HG03025 (cell line): Measurements from ENCODE around the gene LPIN2.

Experiments
- ATAC-seq: cut with Tn5 transposase; IDR thresholded peaks from one replicate; pipeline ENCODE4 v1.9.1; 2021; ENCODE audit warnings: mild to moderate bottlenecking, moderate library complexity; ENCODE audit not compliant: unreplicated experiment, low FRiP score

The LPIN2 gene

GRCh38 chr18:2984703-2985261 lies 28.2 kb downstream of the LPIN2 start:
- no peak for ATAC-seq

DNA sequence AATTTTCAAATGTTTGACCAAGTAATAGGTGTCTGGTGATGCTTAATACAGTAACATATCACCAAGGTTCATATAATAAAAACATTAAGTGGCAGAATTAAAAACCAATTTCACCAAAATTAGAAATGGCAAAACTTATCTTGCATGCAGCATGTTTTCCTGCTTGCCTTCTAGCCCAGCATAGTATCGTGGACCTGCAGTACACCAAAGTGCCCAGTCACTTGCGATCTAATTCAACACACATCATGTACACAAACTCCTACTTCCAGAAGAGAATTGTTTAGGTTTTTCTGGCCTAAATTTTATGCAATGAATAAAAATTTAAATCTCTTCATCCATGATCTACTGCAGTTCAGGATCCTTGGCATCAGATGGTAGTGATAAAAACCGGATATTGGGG lies 28.9 kb downstream of the LPIN2 start:
- no peak for ATAC-seq

DNA sequence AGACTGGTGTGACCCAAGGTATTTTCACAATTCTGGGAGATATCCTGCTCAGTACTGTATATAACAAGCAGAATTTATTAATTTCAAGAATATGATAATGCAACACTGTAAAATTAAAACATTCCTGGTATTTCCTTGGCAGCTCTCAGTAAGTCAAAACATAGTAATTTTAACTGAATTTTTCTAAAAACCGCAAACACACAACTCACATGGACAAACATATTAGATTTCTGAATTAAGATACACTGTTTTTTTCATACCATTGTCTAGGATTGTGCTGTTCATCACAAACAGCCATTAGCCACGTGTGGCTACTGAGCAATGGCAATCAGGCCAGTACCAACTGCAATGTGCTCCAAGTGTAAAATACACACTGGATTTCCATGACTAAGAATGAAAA lies 29.6 kb downstream of the LPIN2 start:
- no peak for ATAC-seq

DNA sequence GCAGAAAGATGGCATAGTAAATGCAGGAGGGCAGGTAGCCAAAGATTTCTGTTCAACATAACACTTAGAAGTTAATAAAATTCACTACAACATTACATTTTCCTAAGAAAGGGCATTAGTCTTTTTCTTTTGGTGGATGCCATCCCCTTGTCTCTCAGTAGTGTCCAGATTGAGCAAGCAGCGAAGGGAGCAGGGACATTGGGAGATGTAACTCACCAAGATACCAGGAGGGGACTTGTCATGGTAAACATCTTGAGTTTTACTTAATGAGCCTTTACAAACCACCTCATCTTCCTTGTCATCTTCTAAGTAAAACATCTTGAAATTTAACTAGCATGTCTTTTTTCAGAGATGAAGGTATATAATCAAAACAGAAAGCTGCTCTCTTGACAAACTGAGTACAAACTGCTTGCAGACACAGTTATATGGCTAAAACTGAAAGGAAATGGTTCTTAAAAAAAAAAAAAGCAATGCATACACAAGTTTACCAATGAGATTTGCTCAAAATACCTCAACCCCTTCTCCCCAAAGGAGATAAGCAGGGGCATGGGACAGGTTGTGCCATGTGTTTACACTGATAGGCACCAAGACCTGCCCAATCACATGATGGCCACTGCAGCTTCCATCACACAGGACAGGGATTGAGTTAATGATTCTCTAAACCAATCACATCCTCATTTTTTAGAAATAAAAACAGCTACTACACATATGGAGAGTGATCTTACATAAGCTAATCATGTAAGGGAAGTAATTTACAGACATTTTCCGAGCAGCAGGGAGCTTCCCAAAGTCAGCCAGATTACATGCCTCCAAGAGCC lies 30.3 kb downstream of the LPIN2 start:
- ATAC-seq = no peak

- no peak for ATAC-seq
These were observed 30.9 kb downstream of the LPIN2 start for GRCh38 chr18:2982022-2982421.

DNA sequence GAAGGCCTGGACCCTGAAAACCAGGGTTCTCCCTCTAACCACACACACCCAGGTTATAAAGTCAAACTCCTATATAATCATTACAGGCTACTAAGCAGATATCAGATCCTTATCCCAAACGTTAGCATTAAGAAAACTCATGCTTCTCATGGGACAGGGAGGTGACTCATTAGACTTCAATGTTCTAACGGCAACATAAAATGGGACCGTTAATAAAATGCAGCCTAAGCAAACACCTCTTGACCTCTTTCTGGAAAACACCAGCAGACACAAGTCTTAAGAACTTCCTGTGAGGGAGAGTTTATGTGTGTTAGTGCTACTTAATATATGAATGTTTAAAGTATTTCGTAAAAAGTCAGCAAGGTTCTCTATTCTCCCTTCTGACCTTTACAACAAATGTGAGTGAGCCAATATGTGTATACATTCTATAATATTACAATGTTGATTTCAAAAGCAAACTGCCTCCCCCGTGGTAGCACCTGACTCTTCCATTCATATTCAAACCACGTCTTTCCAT lies 31.7 kb downstream of the LPIN2 start:
- ATAC-seq = no peak

DNA sequence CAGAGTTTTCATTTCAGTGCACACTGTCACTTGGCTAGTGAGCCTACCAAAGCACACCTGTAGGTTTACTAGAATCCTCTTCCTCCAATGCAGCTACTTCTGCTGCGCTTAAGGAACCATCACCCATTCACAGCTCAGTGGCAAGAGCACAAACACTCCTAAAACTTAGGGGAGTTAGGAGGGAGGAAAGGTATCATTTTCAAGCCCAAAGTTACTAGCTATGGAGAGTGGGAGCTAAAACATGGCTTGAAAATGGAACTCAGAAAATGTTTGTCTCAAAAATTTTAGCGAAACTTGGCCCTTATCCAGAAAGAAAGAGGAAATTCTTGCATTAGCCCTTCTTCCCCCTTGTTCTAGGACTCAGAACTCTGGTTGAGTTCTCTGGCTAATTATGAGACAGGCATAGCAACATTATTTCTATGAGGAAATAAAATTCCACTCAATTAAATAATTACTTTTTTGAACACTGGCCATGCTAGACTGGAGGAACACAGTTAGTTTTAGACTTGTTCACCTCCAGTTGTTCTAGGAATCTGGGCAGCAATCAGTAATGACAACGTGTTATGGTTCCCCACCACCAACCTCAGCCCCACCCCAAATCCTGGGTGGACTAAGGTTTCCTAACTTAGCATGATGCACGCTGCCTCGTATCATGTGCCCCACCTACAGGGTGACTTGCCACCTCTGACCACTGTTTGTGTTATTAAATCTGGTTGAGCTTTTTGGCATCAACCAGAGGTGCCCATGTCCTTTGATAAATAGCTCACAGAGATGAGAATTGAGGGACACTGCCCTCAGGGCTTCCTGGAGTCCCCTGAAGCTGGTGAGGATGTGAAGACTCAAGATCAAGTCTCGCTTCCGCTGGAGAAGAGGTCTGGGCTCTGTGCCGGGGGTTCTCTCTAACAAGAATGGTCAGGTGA lies 32.8 kb downstream of the LPIN2 start:
- ATAC-seq = no peak

DNA sequence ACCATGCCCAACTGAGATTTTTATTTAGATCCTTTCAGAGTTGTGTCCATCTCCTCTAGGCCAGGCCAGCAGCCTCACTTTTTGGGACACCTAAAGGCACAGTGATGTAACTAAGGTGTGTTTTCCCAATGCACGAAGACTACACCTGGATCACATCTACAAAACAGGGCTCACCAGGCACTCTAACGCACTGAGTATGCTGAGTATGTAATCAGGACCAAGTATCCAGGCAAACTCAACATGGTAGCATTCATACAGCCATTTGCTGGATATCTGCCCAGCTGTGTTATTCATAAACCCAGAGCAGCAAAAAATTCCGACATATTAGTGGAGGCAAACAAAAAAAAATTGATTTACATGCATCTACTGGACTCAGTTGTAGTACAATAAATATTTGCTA lies 33.8 kb downstream of the LPIN2 start:
- ATAC-seq = no peak

DNA sequence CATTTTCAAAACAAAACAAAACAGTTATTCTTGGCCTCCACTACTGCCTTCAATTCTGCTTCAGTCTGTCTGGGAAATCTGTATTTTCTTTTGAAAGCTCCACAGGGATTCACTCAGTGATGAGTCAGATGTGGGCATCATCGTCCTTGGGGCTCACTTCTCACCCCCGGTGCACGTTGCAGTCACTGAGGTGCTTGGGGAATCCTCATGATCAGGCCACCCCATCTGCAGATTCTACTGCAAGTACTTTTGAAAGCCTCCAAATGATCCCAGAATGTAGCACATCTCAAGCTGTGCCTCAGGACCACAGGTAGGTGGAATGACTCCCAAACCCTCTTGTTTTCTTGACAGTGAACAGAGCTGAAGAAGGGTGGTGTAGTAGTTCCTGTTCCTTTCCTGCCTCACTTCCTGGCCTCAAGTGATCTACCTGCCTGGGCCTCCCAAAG lies 34.3 kb downstream of the LPIN2 start:
- ATAC-seq = no peak

DNA sequence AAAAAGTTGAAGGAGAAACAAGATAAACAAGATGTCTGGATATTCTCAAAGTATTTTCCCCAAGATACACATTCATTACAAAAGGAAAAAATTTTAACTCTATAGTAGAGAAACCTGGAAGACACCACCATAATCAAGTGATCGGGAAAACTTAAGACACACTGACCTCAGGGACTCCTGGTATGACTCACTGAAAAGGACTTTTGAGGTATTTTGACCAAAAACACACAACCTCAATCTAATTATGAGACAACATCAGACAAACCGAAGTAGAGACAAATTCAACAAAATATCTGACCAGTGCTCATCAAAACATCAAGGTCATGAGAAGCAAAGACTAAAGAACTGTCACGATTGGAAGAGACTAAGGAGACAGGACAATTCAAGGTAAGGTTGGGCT lies 34.7 kb downstream of the LPIN2 start:
- ATAC-seq = no peak

DNA sequence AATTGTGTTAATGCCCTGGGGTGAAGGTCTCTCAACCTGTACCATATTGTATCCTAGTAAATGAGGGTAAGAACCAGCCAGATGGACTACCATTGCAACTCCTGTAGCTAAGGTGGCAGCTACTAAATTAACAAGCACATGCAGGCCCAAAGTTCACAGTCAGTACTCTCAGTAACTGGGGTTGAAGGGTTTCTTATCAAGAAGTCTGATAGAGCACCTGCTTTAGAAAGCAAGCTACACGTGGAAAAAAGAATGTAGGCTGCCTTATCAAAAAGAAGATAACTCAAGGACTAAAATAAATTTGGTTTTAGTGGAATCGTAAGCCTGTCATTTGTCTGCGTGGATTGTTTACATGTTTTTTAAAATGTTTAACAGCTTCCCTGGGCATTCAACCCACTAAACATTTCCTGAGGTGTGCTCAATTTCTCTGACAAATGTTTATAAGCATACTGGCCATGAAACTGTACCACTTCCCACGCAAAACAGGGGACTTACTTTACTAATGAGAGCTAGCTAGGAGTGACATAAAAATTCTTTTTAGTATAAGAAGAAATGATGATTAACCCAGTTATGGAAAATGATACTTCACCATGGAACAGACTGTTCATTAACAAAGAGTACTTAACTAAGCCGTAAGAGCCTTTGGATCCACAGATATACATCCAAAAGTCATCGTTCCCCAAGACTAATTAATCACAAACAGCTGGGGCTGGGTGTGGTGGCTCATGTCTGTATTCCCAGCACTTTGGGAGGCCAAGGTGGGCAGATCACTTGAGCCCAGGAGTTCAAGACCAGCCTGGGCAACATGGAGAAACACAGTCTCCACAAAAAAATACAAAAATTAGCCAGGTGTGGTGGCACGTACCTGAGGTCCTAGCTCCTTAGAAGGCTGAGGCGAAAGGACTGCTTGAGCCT lies 36.5 kb downstream of the LPIN2 start:
- ATAC-seq = no peak

GRCh38 chr18:2974731-2975130 lies 38.2 kb downstream of the LPIN2 start:
- no peak for ATAC-seq

GRCh38 chr18:2971741-2972552 lies 41.0 kb downstream of the LPIN2 start:
- ATAC-seq = peak; percentile 76

- ATAC-seq = no peak
These were observed 41.9 kb downstream of the LPIN2 start for GRCh38 chr18:2970772-2971659.

DNA sequence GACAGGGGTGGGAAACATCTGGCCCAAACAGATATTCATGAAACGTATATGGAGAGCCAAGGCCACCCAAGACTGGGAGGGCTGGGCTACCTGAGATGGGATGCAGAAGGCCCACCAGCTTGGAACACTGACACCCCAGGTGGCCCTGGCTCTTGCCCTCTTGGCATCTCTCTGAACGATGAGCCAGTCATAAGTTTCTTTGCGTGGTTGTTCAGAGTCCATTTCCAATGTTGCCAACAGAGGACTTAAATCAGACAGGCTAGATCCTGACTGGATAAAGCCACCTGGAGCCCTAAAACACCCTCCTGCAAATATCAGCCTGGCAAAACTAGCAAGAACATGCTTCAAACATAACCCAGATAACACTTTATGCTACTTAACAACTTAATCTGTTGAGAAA lies 42.6 kb downstream of the LPIN2 start:
- ATAC-seq = no peak

DNA sequence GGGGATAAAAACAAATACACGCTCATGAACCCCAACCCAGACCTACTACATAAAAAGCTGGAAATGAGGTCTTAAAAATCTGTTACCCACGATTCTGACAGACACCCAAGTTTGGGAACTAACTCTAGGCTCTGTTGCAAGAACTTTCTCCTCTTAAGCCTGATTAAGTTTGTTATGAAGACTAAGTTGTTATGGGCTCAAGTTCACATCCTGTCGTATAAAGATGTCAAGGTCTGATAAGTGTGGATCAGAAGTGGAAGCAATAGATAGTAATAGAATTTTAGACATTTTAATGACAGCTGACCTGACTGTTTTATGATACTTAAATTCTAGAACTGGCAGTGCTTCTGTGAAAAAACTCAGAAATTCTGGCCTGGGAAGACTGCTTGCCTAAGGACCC lies 43.2 kb downstream of the LPIN2 start:
- ATAC-seq = no peak

GRCh38 chr18:2968606-2969005 lies 44.3 kb downstream of the LPIN2 start:
- ATAC-seq = no peak

- no peak for ATAC-seq
These were observed 45.1 kb downstream of the LPIN2 start for GRCh38 chr18:2967820-2968219.
